Forelimb muscle (tissue), 1 donor: Measurements from ENCODE around the gene CA12. TPM values are rescaled to one million over a fixed set of nuclear protein-coding genes. Genes with fewer than 3 reads are reported as not detected.
"Not testable (repeated sequence)": the region's sequence is repeated elsewhere in the genome, so short reads cannot be mapped to it uniquely, and the experiment has no call there.

Experiments used
- DNase-seq: peaks from one replicate; pipeline ENCODE4 v3.0.0-alpha.2; 2013; ENCODE audit warnings: low read depth
- polyA plus RNA-seq: library from polyadenylated mRNA; unstranded; fragments of 120-200 nt; gene quantifications from one replicate; pipeline ENCODE4 v1.2.1, GENCODE V29; 2013; ENCODE audit not compliant: insufficient read length

Gene CA12
- polyA plus RNA-seq, 1 donor = 0.75 TPM

- no peak for DNase-seq
Observed at GRCh38 chr15:63357731-63358130, 23.9 kb downstream of the CA12 start.

DNA sequence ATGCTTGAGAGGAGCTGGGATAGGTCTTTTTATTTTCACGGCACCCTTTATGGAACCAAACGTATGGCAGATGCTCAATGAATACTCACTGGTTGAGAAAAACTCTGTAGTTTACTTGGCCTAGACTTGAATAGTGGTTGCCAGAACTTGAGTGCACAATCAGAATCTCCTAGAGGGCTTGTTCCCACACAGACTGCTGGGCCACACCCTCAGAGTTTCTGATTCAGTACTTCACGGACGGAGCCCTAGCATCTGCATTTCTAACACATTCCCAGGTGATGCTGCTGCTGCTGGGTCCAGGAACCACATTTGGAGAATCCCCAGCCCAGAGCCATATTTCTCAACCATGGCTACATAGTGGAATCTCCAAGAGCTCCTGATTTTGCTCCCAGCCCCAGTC, 24.6 kb downstream of the CA12 start:
- no peak for DNase-seq

DNA sequence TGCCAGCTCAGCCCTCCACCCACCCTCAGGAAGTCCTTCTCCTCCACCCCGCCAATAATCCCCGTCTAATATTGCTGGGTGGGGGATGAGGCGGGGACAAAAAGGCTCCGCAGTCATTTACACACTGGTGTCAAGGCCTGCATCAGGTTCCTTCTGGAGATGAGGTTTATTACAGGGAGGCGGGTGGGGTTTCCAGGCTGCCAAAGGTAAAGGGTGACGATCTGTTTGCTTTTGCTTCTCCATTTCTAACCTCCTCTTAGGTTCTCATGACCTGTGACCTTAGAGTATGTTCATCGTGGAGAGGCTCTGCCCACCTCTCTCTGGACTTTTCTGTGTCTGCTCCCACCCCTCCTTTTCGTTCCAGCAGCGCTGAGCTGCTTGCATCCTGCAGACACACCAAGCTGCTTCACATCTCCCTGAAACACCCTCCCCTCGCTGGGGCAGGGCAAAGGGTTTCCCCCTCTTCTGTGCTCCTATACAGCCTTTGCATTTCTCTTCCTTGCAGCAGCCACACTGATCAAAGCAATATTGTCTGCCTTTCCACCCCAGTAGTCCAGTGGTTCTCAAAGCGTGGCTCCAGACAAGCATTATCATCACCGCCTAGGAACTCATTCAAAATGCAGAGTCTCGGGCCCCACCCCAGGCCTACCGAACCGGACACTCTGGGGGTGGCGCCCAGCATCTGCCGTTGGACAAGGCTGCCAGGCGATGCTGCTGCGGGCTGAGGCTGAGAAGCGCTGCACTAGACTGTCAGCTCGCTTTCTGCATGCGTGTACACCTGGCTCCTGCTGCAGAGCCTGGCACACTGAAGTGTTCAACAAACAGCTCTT, 26.6 kb downstream of the CA12 start:
- DNase-seq = no peak

DNA sequence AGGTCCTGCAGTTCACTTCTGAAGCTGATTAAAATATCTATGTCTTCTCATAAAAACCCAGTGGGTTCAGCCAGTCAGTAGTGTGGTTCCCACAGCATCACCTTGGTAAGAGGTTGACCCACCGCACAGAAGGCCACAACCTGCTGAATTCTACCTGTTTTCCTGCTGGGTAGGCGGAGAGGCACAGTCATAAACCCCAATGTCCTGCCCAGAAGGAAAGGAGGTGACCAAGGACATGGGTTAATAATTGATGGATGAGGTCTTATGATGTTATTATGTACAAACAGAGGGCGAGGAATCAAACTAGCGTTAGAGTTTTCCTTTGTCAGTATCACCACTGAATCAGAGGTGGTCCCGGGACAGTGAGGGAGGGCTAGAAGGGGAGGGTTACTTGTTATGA, 27.8 kb downstream of the CA12 start:
- DNase-seq = no peak

DNA sequence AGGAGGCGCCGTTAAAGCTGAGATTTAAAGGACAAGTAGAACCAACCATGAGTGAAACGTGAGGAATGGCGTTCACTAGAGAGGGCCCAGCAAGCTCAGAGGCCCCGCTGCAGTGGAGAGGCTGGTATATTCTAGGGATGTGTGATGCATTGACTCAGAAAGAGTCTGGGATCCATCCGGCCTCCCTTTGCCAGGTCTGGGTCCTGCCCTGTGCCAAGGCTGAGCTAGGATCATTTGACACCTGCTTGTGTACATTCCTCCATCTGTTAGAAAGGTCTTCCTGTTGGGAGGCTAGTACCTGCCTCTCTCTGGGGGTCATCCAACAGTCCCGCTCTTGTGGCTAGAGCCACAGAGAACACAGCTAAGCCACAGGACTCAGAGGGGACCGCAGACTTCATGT, 28.4 kb downstream of the CA12 start:
- DNase-seq = no peak

DNA sequence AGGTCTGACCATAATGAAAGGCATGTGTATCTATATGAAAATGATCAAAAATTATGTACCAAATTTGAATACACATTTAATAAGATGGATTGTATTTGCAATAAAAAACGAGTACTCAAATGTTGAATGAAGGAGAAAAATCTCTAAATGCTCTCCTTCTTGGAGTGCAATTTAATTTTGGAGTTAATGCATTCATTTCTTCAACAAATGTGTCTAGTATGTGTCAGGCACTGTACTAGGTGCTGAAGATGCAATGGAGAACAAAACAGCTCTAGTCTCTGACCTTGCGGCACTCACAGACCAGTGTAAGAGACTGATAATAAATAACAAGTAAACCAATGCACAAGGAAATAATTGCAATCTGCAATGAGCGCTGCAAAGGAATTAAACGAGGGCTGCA, 28.8 kb downstream of the CA12 start:
- no peak for DNase-seq

DNA sequence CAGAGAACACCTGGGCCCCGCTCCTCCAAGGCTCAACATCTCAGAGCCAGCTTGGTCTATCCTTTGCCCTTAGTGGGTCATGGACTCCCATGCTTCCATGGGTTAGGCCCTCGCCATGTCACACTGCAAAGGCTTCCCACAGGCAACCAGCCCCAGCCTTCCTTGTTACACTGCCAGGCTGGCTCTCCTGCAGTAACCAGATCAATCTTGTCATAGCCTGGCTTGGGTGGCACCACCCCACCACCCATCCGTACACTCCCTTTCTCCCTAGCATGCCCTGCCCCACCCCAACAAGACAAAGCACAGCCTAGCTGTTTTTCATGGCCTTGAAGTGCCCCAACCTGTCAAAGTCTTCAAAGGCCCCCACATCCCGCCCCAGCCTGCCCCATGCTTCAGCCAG, 30.5 kb downstream of the CA12 start:
- no peak for DNase-seq

- peak; percentile 80 for DNase-seq
Observed at GRCh38 chr15:63350178-63350621, 31.4 kb downstream of the CA12 start.

DNA sequence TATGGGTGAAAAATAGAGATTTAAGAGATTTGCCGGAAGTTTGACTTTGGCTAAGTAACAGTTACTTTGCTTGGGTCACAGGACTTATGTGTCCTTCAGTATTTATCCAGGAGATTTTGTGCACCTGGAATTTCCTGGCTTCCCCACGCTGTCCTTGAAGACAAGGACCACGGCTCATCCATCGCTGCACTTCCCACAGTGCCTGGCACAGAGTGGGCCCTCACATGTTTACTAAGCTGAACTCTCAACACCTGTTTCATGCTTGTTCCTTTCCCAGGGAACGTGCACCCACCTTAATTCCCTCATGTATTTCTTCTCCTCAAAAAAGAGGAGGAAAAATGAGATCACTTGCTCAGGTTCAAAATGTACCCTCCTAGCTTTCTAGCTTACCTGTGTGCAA, 32.0 kb downstream of the CA12 start:
- no peak for DNase-seq

DNA sequence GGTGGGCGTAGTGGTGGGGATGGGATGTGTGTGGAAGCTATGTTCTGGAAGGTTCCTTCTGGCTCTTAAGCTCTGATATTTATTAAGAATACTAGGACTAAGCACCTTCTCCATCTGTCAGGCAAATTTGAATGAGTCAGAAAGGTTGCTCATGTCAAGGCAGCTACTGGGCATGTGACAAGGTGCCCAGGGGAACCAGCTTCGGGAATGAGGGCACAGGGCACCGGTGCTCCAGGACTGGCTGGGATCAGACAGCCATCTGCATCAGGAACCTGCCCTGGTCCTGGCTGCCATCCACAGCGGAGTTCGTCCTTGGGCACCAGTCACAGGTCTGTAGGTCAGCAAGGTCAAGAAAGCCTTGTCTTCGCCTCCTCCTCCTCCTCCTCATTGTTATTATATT, 32.5 kb downstream of the CA12 start:
- DNase-seq = no peak

- no peak for DNase-seq
Observed at GRCh38 chr15:63348392-63348791, 33.3 kb downstream of the CA12 start.

DNA sequence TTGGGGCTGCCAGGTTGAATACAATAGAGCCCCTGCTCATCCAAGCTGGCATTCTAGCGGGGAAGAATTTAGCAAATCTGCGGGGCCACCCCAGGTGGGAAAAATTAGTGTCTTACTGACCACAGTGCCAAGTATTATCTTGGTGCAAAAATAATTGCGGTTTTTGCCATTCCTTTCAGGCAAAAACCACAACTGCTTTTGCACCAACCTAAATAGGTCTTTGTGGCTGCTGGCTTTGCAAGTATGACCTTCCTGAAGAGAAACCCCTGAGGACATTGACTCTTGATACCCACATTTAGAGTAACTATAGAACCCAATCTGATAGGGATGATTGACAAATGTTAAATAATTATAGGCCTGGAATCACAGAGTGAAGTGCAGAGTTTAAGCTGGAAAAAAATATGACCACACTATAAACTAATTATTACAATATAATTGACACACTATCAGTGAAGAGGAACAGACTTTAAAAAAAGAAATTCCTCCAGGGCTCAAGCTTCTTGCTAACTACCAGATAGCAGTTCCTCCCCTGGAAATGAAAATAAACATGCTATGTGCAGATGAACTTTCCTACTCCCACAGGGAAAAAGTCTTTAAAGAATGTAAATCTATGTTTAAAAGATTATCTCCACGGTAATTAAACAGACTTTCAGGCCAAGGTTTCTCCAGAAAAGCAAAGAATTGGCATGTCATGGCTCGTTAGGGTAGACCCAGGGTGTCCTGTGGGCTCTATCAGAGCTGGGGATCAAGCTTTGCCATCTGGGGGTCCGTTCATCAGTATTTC, 34.4 kb downstream of the CA12 start:
- no peak for DNase-seq

DNA sequence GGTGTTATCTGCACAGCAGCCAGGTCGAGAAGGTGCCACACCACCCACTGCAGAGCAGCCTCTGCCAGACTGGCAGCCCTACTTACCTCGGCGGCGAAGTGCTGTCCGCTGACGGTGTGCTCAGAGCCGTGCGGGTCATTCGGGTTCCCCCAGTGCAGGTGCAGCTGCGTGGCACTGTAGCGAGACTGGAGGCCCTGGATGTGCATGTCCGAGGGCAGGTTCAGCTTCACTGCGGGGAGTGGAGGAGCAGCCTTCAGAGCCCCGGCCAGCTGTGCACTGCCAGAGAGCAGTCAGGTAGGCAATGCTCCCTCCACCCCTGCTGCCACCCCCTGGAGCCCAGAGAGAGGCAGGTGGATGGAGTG, 36.3 kb downstream of the CA12 start:
- no peak for DNase-seq

- DNase-seq = no peak
Observed at GRCh38 chr15:63344731-63345390, 36.8 kb downstream of the CA12 start.

DNA sequence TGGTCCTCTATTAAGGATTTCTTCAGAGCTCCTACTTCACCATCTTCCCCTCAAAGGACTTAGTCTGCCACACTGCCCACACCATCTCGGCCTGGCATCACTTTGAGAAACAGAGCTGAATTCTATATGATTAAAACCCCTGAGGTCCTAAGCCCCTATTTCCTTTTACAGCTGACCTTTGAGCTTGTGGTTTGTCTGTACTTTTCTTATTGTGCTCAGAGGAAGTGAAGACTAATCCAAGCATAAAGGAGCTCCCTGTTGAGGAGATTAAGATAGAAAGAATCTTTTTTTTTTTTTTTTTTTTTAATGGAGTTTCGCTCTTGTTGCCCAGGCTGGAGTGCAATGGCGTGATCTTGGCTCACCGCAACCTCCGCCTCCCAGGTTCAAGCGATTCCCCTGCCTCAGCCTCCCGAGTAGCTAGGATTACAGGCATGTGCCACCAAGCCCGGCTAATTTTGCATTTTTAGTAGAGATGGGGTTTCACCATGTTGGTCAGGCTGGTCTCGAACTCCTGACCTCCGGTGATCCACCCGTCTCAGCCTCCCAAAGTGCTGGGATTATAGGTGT, 38.6 kb downstream of the CA12 start:
- DNase-seq = not testable (repeated sequence)

- DNase-seq = no peak
Observed at GRCh38 chr15:63341898-63342297, 39.7 kb downstream of the CA12 start.

GRCh38 chr15:63340878-63341277, 40.8 kb downstream of the CA12 start:
- DNase-seq = no peak

DNA sequence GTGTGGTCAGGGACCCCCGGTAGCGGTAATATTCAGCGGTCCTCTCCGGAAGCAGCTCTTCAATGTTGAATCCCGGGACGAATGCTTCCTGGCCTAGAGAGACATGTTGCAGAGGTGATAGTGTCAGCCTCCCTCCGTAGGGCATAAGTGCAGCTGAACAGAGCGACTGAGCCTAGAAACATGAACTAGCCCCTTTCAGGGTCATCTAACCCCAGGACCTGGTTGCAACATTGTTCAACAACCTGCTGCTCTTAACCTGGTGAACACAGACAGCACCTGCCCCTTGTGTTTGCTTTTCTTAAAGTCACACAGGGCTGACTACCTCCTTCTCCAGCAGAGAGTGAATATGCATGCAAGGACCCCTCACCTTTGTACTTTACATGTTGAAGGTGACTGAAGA, 41.3 kb downstream of the CA12 start:
- no peak for DNase-seq

DNA sequence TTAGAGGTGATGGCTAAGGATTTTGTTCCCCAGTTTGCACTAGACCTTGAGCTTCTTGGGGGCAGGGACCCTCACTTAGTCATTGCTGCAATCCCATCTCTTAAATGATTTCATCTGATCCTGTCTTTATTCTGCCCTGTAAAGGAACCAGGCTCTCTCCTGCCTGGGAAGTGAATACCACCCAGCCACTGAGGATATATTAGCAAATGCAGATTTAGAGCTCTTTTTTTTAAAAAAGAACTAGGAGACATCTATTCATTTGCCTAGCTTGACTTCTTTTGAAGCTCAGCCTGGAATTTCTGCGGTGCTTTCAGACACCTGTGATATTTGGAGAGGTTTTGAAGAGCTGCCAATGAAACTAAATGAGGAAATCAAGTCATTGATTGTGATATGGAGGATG, 41.8 kb downstream of the CA12 start:
- DNase-seq = no peak

- no peak for DNase-seq
Observed at GRCh38 chr15:63339006-63339766, 42.5 kb downstream of the CA12 start.

- no peak for DNase-seq
Observed at GRCh38 chr15:63338170-63338569, 43.5 kb downstream of the CA12 start.

GRCh38 chr15:63337046-63337445, 44.6 kb downstream of the CA12 start:
- no peak for DNase-seq
